WTC11 (cell line): ENCODE measurements around the gene ZNF358. TPM values are rescaled to one million over a fixed set of nuclear protein-coding genes. Genes with fewer than 3 reads are reported as not detected.

Experiments used
- ATAC-seq: fragments of 200-7000 bp; cut with Tn5 transposase; 2 replicates; pipeline ENCODE4 v1.10.0; 2021; ENCODE audit warnings: mild to moderate bottlenecking, moderate library complexity
- CTCF ChIA-PET: fragments of 300-600 bp; sonication (Branson Sonifier 250); formaldehyde crosslinking; loops from one replicate; lab custom pipeline; 2021; ENCODE audit warnings: antibody characterized with exemption; lab: Charles Lee
- POLR2A ChIA-PET: fragments of 350-600 bp; sonication (Branson Sonifier 250); formaldehyde crosslinking; loops from one replicate; lab custom pipeline; 2021; ENCODE audit warnings: antibody characterized with exemption; lab: Charles Lee
- DNase-seq: peaks from one replicate; pipeline ENCODE4 v3.0.0; 2021; ENCODE audit warnings: low spot score
- H3K27ac Mint-ChIP-seq: 2 replicates; pipeline ENCODE4 v1.8.0; 2021; ENCODE audit warnings: mixed read lengths
- H3K27me3 Mint-ChIP-seq: 2 replicates; pipeline ENCODE4 v1.8.0; 2021; ENCODE audit warnings: low read depth, mild to moderate bottlenecking, moderate library complexity, mixed read lengths
- H3K36me3 Mint-ChIP-seq: 2 replicates; pipeline ENCODE4 v1.8.0; 2021; ENCODE audit warnings: mixed read lengths
- H3K4me1 Mint-ChIP-seq: 2 replicates; pipeline ENCODE4 v1.8.0; 2022; ENCODE audit warnings: mixed read lengths
- H3K4me3 Mint-ChIP-seq: 2 replicates; pipeline ENCODE4 v1.8.0; 2021; ENCODE audit warnings: mild to moderate bottlenecking, moderate library complexity, mixed read lengths
- H3K9me3 Mint-ChIP-seq: 2 replicates; pipeline ENCODE4 v1.8.0; 2021; ENCODE audit warnings: mixed read lengths
- CBFB ChIP-seq: sonication (generic); formaldehyde crosslinking; IDR thresholded peaks from 2 replicates; pipeline ENCODE4 v1.8.1; 2022; ENCODE audit warnings: mild to moderate bottlenecking, low read depth, missing genetic modification reagents
- CREM ChIP-seq: sonication (generic); formaldehyde crosslinking; IDR thresholded peaks from 2 replicates; pipeline ENCODE4 v1.8.1; 2022; ENCODE audit warnings: mild to moderate bottlenecking, missing genetic modification reagents, moderate library complexity
- FOXJ3 ChIP-seq: sonication (generic); formaldehyde crosslinking; IDR thresholded peaks from 2 replicates; pipeline ENCODE4 v1.9.0; 2021; ENCODE audit warnings: missing genetic modification reagents, mild to moderate bottlenecking, borderline replicate concordance
- GRHL2 ChIP-seq: fragments of 250-450 bp; sonication (Bioruptor Pico); IDR thresholded peaks from 2 replicates; pipeline ENCODE4 v1.8.0; 2022; ENCODE audit warnings: mild to moderate bottlenecking, moderate library complexity; ENCODE audit not compliant: insufficient replicate concordance, severe bottlenecking
- IRF2 ChIP-seq: sonication (generic); formaldehyde crosslinking; IDR thresholded peaks from 2 replicates; pipeline ENCODE4 v1.8.0; 2022; ENCODE audit warnings: low read depth, missing genetic modification reagents, borderline replicate concordance
- NFE2L1 ChIP-seq: sonication (generic); formaldehyde crosslinking; IDR thresholded peaks from 2 replicates; pipeline ENCODE4 v1.8.1; 2023; ENCODE audit warnings: missing genetic modification reagents
- SMAD3 ChIP-seq: sonication (generic); formaldehyde crosslinking; IDR thresholded peaks from 2 replicates; pipeline ENCODE4 v1.8.0; 2022; ENCODE audit warnings: missing genetic modification reagents, mild to moderate bottlenecking, borderline replicate concordance
- TCF7 ChIP-seq: sonication (generic); formaldehyde crosslinking; IDR thresholded peaks from 2 replicates; pipeline ENCODE4 v1.8.0; 2022; ENCODE audit warnings: mild to moderate bottlenecking, low read depth, missing genetic modification reagents, moderate library complexity
- TEAD1 ChIP-seq: sonication (generic); formaldehyde crosslinking; IDR thresholded peaks from 2 replicates; pipeline ENCODE4 v1.8.0; 2022; ENCODE audit warnings: mild to moderate bottlenecking, missing genetic modification reagents
- TEAD4 ChIP-seq: sonication (generic); formaldehyde crosslinking; IDR thresholded peaks from 2 replicates; pipeline ENCODE4 v1.8.0; 2022; ENCODE audit warnings: mild to moderate bottlenecking, missing genetic modification reagents
- TP53 ChIP-seq: sonication (generic); formaldehyde crosslinking; IDR thresholded peaks from 2 replicates; pipeline ENCODE4 v1.8.1; 2023; ENCODE audit warnings: mild to moderate bottlenecking, missing genetic modification reagents
- total RNA-seq: library from RNA; stranded (reverse); gene quantifications from 3 replicates; pipeline ENCODE4 v1.2.3, GENCODE V29; 2021
- TF ChIP-seq, protein P1 (sequence below): sonication (generic); formaldehyde crosslinking; IDR thresholded peaks from 2 replicates; pipeline ENCODE4 v1.8.0; 2023; ENCODE audit warnings: mild to moderate bottlenecking, missing genetic modification reagents
- TF ChIP-seq, protein P2 (sequence below): fragments of 250-450 bp; sonication (Bioruptor Pico); IDR thresholded peaks from 2 replicates; pipeline ENCODE4 v2.1.2; 2022; ENCODE audit warnings: mild to moderate bottlenecking, moderate library complexity
- TF ChIP-seq, protein P3 (sequence below): sonication (generic); formaldehyde crosslinking; IDR thresholded peaks from 2 replicates; pipeline ENCODE4 v1.8.0; 2022; ENCODE audit warnings: mild to moderate bottlenecking, missing genetic modification reagents
- TF ChIP-seq, protein P4 (sequence below): sonication (generic); formaldehyde crosslinking; IDR thresholded peaks from 2 replicates; pipeline ENCODE4 v1.8.1; 2022; ENCODE audit warnings: low read depth, missing genetic modification reagents, borderline replicate concordance
- TF ChIP-seq, protein P5 (sequence below): sonication (generic); formaldehyde crosslinking; IDR thresholded peaks from 2 replicates; pipeline ENCODE4 v1.8.1; 2023; ENCODE audit warnings: mild to moderate bottlenecking, moderate library complexity, missing genetic modification reagents
- TF ChIP-seq, protein P6 (sequence below): sonication (generic); formaldehyde crosslinking; IDR thresholded peaks from 2 replicates; pipeline ENCODE4 v1.8.0; 2023; ENCODE audit warnings: missing genetic modification reagents, mild to moderate bottlenecking, borderline replicate concordance
- TF ChIP-seq, protein P7 (sequence below): fragments of 250-450 bp; sonication (Bioruptor Pico); IDR thresholded peaks from 2 replicates; pipeline ENCODE4 v1.8.0; 2021; ENCODE audit warnings: mild to moderate bottlenecking
- TF ChIP-seq, protein P8 (sequence below): sonication (generic); formaldehyde crosslinking; IDR thresholded peaks from 2 replicates; pipeline ENCODE4 v1.8.1; 2023; ENCODE audit warnings: mild to moderate bottlenecking, missing genetic modification reagents

Gene ZNF358
- total RNA-seq, 1 experiment from 2014 or later = 37.5 TPM

DNA sequence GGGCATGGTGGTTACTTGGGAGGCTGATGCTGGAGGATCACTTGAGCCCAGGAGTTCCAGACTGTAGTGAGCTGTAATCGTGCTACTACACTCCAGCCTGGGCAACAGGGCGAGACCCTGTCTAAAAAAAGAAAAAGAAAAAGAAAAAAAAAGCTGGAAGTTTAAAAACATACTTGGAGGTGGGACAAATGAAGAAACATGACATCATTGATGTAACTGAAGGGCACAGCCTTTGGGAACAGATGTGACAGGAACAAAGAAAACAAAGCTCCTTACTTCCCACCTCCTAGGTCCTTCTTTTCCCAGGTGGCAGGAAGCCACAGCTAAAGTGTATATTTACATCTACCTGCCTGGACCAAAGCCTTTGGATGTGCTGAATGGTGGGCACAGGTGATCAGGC lies 29.0 kb upstream of the ZNF358 start:
- H3K4me3 Mint-ChIP-seq = no peak overlapping the region
- ChIA-PET CTCF (interaction anchor here (1.0 kb wide), 1 partner anchor 194 kb away, joined by 3 read pairs; the partner anchor contains the start of gene TRAPPC5), POLR2A (no interaction called here)
- H3K27ac Mint-ChIP-seq = no peak overlapping the region
- H3K4me1 Mint-ChIP-seq = peaks cover 20% of the 10 kb centered on the region
- H3K36me3 Mint-ChIP-seq = no peaks in the 10 kb centered on the region
- no peaks in the 10 kb centered on the region for H3K9me3 Mint-ChIP-seq
- no peaks in the 10 kb centered on the region; the same call in none of the 2 replicates for H3K27me3 Mint-ChIP-seq
- ATAC-seq (no peak), DNase-seq (no peak)
- TF ChIP-seq, protein P1, sequence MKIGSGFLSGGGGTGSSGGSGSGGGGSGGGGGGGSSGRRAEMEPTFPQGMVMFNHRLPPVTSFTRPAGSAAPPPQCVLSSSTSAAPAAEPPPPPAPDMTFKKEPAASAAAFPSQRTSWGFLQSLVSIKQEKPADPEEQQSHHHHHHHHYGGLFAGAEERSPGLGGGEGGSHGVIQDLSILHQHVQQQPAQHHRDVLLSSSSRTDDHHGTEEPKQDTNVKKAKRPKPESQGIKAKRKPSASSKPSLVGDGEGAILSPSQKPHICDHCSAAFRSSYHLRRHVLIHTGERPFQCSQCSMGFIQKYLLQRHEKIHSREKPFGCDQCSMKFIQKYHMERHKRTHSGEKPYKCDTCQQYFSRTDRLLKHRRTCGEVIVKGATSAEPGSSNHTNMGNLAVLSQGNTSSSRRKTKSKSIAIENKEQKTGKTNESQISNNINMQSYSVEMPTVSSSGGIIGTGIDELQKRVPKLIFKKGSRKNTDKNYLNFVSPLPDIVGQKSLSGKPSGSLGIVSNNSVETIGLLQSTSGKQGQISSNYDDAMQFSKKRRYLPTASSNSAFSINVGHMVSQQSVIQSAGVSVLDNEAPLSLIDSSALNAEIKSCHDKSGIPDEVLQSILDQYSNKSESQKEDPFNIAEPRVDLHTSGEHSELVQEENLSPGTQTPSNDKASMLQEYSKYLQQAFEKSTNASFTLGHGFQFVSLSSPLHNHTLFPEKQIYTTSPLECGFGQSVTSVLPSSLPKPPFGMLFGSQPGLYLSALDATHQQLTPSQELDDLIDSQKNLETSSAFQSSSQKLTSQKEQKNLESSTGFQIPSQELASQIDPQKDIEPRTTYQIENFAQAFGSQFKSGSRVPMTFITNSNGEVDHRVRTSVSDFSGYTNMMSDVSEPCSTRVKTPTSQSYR (CRISPR knock-in tag) = no peak
- TF ChIP-seq TCF7 (CRISPR knock-in tag) (no peak), CBFB (no peak), TEAD1 (no peak), CREM (no peak), NFE2L1 (CRISPR knock-in tag) (no peak), TP53 (no peak), TEAD4 (no peak), FOXJ3 (no peak), GRHL2 (CRISPR knock-in tag) (no peak), IRF2 (CRISPR knock-in tag) (no peak), SMAD3 (no peak)
- TF ChIP-seq, protein P2, sequence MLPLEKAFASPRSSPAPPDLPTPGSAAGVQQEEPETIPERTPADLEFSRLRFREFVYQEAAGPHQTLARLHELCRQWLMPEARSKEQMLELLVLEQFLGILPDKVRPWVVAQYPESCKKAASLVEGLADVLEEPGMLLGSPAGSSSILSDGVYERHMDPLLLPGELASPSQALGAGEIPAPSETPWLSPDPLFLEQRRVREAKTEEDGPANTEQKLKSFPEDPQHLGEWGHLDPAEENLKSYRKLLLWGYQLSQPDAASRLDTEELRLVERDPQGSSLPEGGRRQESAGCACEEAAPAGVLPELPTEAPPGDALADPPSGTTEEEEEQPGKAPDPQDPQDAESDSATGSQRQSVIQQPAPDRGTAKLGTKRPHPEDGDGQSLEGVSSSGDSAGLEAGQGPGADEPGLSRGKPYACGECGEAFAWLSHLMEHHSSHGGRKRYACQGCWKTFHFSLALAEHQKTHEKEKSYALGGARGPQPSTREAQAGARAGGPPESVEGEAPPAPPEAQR (CRISPR knock-in tag) = no peak
- TF ChIP-seq, protein P3, sequence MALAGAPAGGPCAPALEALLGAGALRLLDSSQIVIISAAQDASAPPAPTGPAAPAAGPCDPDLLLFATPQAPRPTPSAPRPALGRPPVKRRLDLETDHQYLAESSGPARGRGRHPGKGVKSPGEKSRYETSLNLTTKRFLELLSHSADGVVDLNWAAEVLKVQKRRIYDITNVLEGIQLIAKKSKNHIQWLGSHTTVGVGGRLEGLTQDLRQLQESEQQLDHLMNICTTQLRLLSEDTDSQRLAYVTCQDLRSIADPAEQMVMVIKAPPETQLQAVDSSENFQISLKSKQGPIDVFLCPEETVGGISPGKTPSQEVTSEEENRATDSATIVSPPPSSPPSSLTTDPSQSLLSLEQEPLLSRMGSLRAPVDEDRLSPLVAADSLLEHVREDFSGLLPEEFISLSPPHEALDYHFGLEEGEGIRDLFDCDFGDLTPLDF (CRISPR knock-in tag) = no peak
- TF ChIP-seq, protein P4, sequence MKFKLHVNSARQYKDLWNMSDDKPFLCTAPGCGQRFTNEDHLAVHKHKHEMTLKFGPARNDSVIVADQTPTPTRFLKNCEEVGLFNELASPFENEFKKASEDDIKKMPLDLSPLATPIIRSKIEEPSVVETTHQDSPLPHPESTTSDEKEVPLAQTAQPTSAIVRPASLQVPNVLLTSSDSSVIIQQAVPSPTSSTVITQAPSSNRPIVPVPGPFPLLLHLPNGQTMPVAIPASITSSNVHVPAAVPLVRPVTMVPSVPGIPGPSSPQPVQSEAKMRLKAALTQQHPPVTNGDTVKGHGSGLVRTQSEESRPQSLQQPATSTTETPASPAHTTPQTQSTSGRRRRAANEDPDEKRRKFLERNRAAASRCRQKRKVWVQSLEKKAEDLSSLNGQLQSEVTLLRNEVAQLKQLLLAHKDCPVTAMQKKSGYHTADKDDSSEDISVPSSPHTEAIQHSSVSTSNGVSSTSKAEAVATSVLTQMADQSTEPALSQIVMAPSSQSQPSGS (CRISPR knock-in tag) = no peak
- TF ChIP-seq, protein P5, sequence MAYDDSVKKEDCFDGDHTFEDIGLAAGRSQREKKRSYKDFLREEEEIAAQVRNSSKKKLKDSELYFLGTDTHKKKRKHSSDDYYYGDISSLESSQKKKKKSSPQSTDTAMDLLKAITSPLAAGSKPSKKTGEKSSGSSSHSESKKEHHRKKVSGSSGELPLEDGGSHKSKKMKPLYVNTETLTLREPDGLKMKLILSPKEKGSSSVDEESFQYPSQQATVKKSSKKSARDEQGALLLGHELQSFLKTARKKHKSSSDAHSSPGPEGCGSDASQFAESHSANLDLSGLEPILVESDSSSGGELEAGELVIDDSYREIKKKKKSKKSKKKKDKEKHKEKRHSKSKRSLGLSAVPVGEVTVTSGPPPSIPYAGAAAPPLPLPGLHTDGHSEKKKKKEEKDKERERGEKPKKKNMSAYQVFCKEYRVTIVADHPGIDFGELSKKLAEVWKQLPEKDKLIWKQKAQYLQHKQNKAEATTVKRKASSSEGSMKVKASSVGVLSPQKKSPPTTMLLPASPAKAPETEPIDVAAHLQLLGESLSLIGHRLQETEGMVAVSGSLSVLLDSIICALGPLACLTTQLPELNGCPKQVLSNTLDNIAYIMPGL (CRISPR knock-in tag) = no peak
- TF ChIP-seq, protein P6, sequence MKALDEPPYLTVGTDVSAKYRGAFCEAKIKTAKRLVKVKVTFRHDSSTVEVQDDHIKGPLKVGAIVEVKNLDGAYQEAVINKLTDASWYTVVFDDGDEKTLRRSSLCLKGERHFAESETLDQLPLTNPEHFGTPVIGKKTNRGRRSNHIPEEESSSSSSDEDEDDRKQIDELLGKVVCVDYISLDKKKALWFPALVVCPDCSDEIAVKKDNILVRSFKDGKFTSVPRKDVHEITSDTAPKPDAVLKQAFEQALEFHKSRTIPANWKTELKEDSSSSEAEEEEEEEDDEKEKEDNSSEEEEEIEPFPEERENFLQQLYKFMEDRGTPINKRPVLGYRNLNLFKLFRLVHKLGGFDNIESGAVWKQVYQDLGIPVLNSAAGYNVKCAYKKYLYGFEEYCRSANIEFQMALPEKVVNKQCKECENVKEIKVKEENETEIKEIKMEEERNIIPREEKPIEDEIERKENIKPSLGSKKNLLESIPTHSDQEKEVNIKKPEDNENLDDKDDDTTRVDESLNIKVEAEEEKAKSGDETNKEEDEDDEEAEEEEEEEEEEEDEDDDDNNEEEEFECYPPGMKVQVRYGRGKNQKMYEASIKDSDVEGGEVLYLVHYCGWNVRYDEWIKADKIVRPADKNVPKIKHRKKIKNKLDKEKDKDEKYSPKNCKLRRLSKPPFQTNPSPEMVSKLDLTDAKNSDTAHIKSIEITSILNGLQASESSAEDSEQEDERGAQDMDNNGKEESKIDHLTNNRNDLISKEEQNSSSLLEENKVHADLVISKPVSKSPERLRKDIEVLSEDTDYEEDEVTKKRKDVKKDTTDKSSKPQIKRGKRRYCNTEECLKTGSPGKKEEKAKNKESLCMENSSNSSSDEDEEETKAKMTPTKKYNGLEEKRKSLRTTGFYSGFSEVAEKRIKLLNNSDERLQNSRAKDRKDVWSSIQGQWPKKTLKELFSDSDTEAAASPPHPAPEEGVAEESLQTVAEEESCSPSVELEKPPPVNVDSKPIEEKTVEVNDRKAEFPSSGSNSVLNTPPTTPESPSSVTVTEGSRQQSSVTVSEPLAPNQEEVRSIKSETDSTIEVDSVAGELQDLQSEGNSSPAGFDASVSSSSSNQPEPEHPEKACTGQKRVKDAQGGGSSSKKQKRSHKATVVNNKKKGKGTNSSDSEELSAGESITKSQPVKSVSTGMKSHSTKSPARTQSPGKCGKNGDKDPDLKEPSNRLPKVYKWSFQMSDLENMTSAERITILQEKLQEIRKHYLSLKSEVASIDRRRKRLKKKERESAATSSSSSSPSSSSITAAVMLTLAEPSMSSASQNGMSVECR (CRISPR knock-in tag) = no peak
- TF ChIP-seq, protein P7, sequence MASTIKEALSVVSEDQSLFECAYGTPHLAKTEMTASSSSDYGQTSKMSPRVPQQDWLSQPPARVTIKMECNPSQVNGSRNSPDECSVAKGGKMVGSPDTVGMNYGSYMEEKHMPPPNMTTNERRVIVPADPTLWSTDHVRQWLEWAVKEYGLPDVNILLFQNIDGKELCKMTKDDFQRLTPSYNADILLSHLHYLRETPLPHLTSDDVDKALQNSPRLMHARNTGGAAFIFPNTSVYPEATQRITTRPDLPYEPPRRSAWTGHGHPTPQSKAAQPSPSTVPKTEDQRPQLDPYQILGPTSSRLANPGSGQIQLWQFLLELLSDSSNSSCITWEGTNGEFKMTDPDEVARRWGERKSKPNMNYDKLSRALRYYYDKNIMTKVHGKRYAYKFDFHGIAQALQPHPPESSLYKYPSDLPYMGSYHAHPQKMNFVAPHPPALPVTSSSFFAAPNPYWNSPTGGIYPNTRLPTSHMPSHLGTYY (CRISPR knock-in tag) = no peak
- TF ChIP-seq, protein P8, sequence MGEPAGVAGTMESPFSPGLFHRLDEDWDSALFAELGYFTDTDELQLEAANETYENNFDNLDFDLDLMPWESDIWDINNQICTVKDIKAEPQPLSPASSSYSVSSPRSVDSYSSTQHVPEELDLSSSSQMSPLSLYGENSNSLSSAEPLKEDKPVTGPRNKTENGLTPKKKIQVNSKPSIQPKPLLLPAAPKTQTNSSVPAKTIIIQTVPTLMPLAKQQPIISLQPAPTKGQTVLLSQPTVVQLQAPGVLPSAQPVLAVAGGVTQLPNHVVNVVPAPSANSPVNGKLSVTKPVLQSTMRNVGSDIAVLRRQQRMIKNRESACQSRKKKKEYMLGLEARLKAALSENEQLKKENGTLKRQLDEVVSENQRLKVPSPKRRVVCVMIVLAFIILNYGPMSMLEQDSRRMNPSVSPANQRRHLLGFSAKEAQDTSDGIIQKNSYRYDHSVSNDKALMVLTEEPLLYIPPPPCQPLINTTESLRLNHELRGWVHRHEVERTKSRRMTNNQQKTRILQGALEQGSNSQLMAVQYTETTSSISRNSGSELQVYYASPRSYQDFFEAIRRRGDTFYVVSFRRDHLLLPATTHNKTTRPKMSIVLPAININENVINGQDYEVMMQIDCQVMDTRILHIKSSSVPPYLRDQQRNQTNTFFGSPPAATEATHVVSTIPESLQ (CRISPR knock-in tag) = no peak
